ENCODE data around the gene PDE1A.

Gene PDE1A

GRCh38 chr2:182448371-182448770 lies 21.5 kb upstream of the PDE1A start:
- Histone ChIP-seq H3K9ac (no peak overlapping the region), H3K4me2 (ENCODE audit: low read length) (no peak overlapping the region), H2AFZ (no peak overlapping the region), H3K36me3 (ENCODE audit: control insufficient read depth, insufficient read depth, low read length) (no peaks in the 10 kb centered on the region), H3K27me3 (ENCODE audit: control insufficient read depth, insufficient read depth, low read length) (no peaks in the 10 kb centered on the region), H3K9me3 (ENCODE audit: control insufficient read depth, low read length) (no peaks in the 10 kb centered on the region), H3K27ac (no peak overlapping the region), H3K4me1 (no peaks in the 10 kb centered on the region), H3K4me3 (ENCODE audit: low read depth, low read length) (no peak overlapping the region), H3K79me2 (no peaks in the 10 kb centered on the region)
- TF ChIP-seq, protein P1, sequence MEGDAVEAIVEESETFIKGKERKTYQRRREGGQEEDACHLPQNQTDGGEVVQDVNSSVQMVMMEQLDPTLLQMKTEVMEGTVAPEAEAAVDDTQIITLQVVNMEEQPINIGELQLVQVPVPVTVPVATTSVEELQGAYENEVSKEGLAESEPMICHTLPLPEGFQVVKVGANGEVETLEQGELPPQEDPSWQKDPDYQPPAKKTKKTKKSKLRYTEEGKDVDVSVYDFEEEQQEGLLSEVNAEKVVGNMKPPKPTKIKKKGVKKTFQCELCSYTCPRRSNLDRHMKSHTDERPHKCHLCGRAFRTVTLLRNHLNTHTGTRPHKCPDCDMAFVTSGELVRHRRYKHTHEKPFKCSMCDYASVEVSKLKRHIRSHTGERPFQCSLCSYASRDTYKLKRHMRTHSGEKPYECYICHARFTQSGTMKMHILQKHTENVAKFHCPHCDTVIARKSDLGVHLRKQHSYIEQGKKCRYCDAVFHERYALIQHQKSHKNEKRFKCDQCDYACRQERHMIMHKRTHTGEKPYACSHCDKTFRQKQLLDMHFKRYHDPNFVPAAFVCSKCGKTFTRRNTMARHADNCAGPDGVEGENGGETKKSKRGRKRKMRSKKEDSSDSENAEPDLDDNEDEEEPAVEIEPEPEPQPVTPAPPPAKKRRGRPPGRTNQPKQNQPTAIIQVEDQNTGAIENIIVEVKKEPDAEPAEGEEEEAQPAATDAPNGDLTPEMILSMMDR (IDR thresholded peaks at IDR 0.05) = no peak

- TF ChIP-seq, protein P1 (IDR thresholded peaks at IDR 0.05) = no peak
- Histone ChIP-seq H3K27ac (no peak overlapping the region), H3K9me3 (ENCODE audit: control insufficient read depth, low read length) (no peaks in the 10 kb centered on the region), H3K79me2 (no peaks in the 10 kb centered on the region), H3K4me2 (ENCODE audit: low read length) (no peak overlapping the region), H3K4me3 (ENCODE audit: low read depth, low read length) (no peak overlapping the region), H3K4me1 (no peaks in the 10 kb centered on the region), H3K36me3 (ENCODE audit: control insufficient read depth, insufficient read depth, low read length) (no peaks in the 10 kb centered on the region), H3K27me3 (ENCODE audit: control insufficient read depth, insufficient read depth, low read length) (no peaks in the 10 kb centered on the region), H3K9ac (no peak overlapping the region), H2AFZ (no peak overlapping the region)
These were observed 21.0 kb upstream of the PDE1A start for GRCh38 chr2:182447863-182448262.

- H3K4me3 ChIP-seq (ENCODE audit: low read depth, low read length) = no peak overlapping the region
- TF ChIP-seq, protein P1 (IDR thresholded peaks at IDR 0.05) = no peak
- H3K4me1 ChIP-seq = no peaks in the 10 kb centered on the region
- H3K27ac ChIP-seq = no peak overlapping the region
- H3K27me3 ChIP-seq (ENCODE audit: control insufficient read depth, insufficient read depth, low read length) = no peaks in the 10 kb centered on the region
- H2AFZ ChIP-seq = no peak overlapping the region
- H3K4me2 ChIP-seq (ENCODE audit: low read length) = no peak overlapping the region
- no peak overlapping the region for H3K9ac ChIP-seq
- H3K79me2 ChIP-seq = no peaks in the 10 kb centered on the region
- H3K36me3 ChIP-seq (ENCODE audit: control insufficient read depth, insufficient read depth, low read length) = no peaks in the 10 kb centered on the region
- no peaks in the 10 kb centered on the region for H3K9me3 ChIP-seq (ENCODE audit: control insufficient read depth, low read length)
These were observed 20.3 kb upstream of the PDE1A start for GRCh38 chr2:182447163-182447562.

- no peaks in the 10 kb centered on the region for H3K27me3 ChIP-seq (ENCODE audit: control insufficient read depth, insufficient read depth, low read length)
- H3K4me3 ChIP-seq (ENCODE audit: low read depth, low read length) = no peak overlapping the region
- no peak overlapping the region for H3K27ac ChIP-seq
- no peaks in the 10 kb centered on the region for H3K79me2 ChIP-seq
- H3K4me1 ChIP-seq = no peaks in the 10 kb centered on the region
- H2AFZ ChIP-seq = no peak overlapping the region
- H3K9ac ChIP-seq = no peak overlapping the region
- no peaks in the 10 kb centered on the region for H3K36me3 ChIP-seq (ENCODE audit: control insufficient read depth, insufficient read depth, low read length)
- H3K4me2 ChIP-seq (ENCODE audit: low read length) = no peak overlapping the region
- TF ChIP-seq, protein P1 (IDR thresholded peaks at IDR 0.05) = no peak
- H3K9me3 ChIP-seq (ENCODE audit: control insufficient read depth, low read length) = no peaks in the 10 kb centered on the region
These were observed 19.3 kb upstream of the PDE1A start for GRCh38 chr2:182446087-182446486.

- H3K36me3 ChIP-seq (ENCODE audit: control insufficient read depth, insufficient read depth, low read length) = no peaks in the 10 kb centered on the region
- no peak overlapping the region for H3K4me2 ChIP-seq (ENCODE audit: low read length)
- H2AFZ ChIP-seq = no peak overlapping the region
- H3K79me2 ChIP-seq = no peaks in the 10 kb centered on the region
- no peak overlapping the region for H3K27ac ChIP-seq
- no peaks in the 10 kb centered on the region for H3K4me1 ChIP-seq
- TF ChIP-seq, protein P1 (IDR thresholded peaks at IDR 0.05) = no peak
- H3K9me3 ChIP-seq (ENCODE audit: control insufficient read depth, low read length) = no peaks in the 10 kb centered on the region
- H3K4me3 ChIP-seq (ENCODE audit: low read depth, low read length) = no peak overlapping the region
- no peaks in the 10 kb centered on the region for H3K27me3 ChIP-seq (ENCODE audit: control insufficient read depth, insufficient read depth, low read length)
- no peak overlapping the region for H3K9ac ChIP-seq
These were observed 18.6 kb upstream of the PDE1A start for GRCh38 chr2:182445391-182445965.

Data from parathyroid adenoma (tissue), 2 donors.